Neural cell (in vitro differentiated cells): ENCODE data around the gene SLIT3. TPM values are rescaled to one million over a fixed set of nuclear protein-coding genes. Genes with fewer than 3 reads are reported as not detected.

Experiments used
- H2AFZ ChIP-seq: fragments of 200-600, 300-800 bp; sonication (generic), shearing (Covaris generic); 2 replicates; pipeline ENCODE4 v1.6.0; 2014; ENCODE audit warnings: low read depth, mild to moderate bottlenecking, antibody characterized with exemption, low read length, moderate library complexity
- H3F3A ChIP-seq: fragments of 200-600 bp; shearing (Covaris generic); 2 replicates; pipeline ENCODE4 v1.6.1; 2016; ENCODE audit warnings: mild to moderate bottlenecking, moderate library complexity, mixed read lengths, antibody characterized with exemption, low read length; ENCODE audit not compliant: insufficient read depth, poor library complexity, severe bottlenecking
- H3K27ac ChIP-seq: fragments of 200-600, 300-800 bp; sonication (generic), shearing (Covaris generic); 2 replicates; pipeline ENCODE4 v1.5.1; 2014; ENCODE audit warnings: mild to moderate bottlenecking, low read length, moderate library complexity
- H3K27me3 ChIP-seq: fragments of 300-800, 200-600 bp; sonication (generic), shearing (Covaris generic); 2 replicates; pipeline ENCODE4 v1.6.0; 2014; ENCODE audit warnings: mild to moderate bottlenecking, low read depth, low read length, moderate library complexity; ENCODE audit not compliant: insufficient read depth
- H3K36me3 ChIP-seq: fragments of 300-800, 200-600 bp; sonication (generic), shearing (Covaris generic); 2 replicates; pipeline ENCODE4 v1.5.1; 2014; ENCODE audit warnings: mild to moderate bottlenecking, antibody characterized with exemption, low read length, moderate library complexity; ENCODE audit not compliant: insufficient read depth
- H3K4me2 ChIP-seq: fragments of 300-800, 200-600 bp; sonication (generic), shearing (Covaris generic); 2 replicates; pipeline ENCODE4 v1.6.0; 2014; ENCODE audit warnings: mild to moderate bottlenecking, low read length
- H3K4me3 ChIP-seq: fragments of 300-800, 200-600 bp; sonication (generic), shearing (Covaris generic); 2 replicates; pipeline ENCODE4 v1.5.1; 2014; ENCODE audit warnings: mild to moderate bottlenecking, low read length, moderate library complexity
- H3K79me2 ChIP-seq: fragments of 200-600 bp; shearing (Covaris generic); replicated peaks from 2 replicates; pipeline ENCODE4 v1.6.0; 2014; ENCODE audit warnings: mild to moderate bottlenecking, low read length, moderate library complexity; ENCODE audit not compliant: insufficient read depth
- H3K9ac ChIP-seq: fragments of 300-800, 200-600 bp; sonication (generic), shearing (Covaris generic); 2 replicates; pipeline ENCODE4 v1.6.1; 2016; ENCODE audit warnings: mild to moderate bottlenecking, low read length, mixed read lengths
- H3K9me2 ChIP-seq: fragments of 200-600 bp; shearing (Covaris generic); 2 replicates; pipeline ENCODE4 v1.6.1; 2016; ENCODE audit warnings: mild to moderate bottlenecking, low read length, mixed read lengths; ENCODE audit not compliant: insufficient read depth
- H3K9me3 ChIP-seq: fragments of 200-600, 300-800 bp; sonication (generic), shearing (Covaris generic); 2 replicates; pipeline ENCODE4 v1.6.1; 2016; ENCODE audit warnings: mild to moderate bottlenecking, mixed run types, low read length, moderate library complexity, mixed read lengths
- H4K20me1 ChIP-seq: fragments of 200-600 bp; shearing (Covaris generic); 2 replicates; pipeline ENCODE4 v1.6.1; 2016; ENCODE audit warnings: mild to moderate bottlenecking, mixed run types; ENCODE audit not compliant: insufficient read depth
- CTCF ChIP-seq: fragments of 450-650 bp; IDR thresholded peaks from 2 replicates; pipeline ENCODE4 v1.5.1; 2014; ENCODE audit warnings: antibody characterized with exemption, mild to moderate bottlenecking, moderate library complexity; ENCODE audit not compliant: poor library complexity, severe bottlenecking
- EP300 ChIP-seq: fragments of 450-650 bp; conservative IDR thresholded peaks from 2 replicates; pipeline ENCODE4 v1.6.1; 2014; ENCODE audit warnings: antibody characterized with exemption, mild to moderate bottlenecking, moderate library complexity; ENCODE audit not compliant: poor library complexity, severe bottlenecking
- EZH2 ChIP-seq: fragments of 200-600, 300-800 bp; shearing (Covaris generic), sonication (generic); IDR thresholded peaks from 2 replicates; pipeline ENCODE4 v1.6.1; 2014; ENCODE audit warnings: antibody characterized with exemption, low read length, borderline replicate concordance, mild to moderate bottlenecking; ENCODE audit not compliant: insufficient read depth, poor library complexity, severe bottlenecking
- MXI1 ChIP-seq: fragments of 450-650 bp; conservative IDR thresholded peaks from 2 replicates; pipeline ENCODE4 v1.6.1; 2014; ENCODE audit warnings: antibody characterized with exemption, mild to moderate bottlenecking; ENCODE audit not compliant: poor library complexity, severe bottlenecking
- POLR2AphosphoS5 ChIP-seq: IDR thresholded peaks from 2 replicates; pipeline ENCODE4 v1.6.1; 2012
- RAD21 ChIP-seq: fragments of 450-650 bp; conservative IDR thresholded peaks from 2 replicates; pipeline ENCODE4 v1.6.1; 2014; ENCODE audit warnings: antibody characterized with exemption, mild to moderate bottlenecking, moderate library complexity
- SMC3 ChIP-seq: fragments of 450-650 bp; conservative IDR thresholded peaks from 2 replicates; pipeline ENCODE4 v1.6.1; 2014; ENCODE audit warnings: antibody characterized with exemption, mild to moderate bottlenecking, moderate library complexity; ENCODE audit not compliant: poor library complexity
- TAF1 ChIP-seq: IDR thresholded peaks from 2 replicates; pipeline ENCODE4 v1.6.1; 2012; ENCODE audit warnings: low read depth
- polyA plus RNA-seq: library from polyadenylated mRNA; depleted of rRNA; stranded (reverse); fragments of >200 nt; gene quantifications from 2 replicates; pipeline ENCODE4 v1.2.3, GENCODE V29; 2014
- TF ChIP-seq, protein P1 (sequence below): IDR thresholded peaks from 2 replicates; pipeline ENCODE4 v1.6.1; 2012; ENCODE audit warnings: borderline replicate concordance

The SLIT3 gene
- polyA plus RNA-seq, 1 donor from 2014 or later = 1.2 TPM

DNA sequence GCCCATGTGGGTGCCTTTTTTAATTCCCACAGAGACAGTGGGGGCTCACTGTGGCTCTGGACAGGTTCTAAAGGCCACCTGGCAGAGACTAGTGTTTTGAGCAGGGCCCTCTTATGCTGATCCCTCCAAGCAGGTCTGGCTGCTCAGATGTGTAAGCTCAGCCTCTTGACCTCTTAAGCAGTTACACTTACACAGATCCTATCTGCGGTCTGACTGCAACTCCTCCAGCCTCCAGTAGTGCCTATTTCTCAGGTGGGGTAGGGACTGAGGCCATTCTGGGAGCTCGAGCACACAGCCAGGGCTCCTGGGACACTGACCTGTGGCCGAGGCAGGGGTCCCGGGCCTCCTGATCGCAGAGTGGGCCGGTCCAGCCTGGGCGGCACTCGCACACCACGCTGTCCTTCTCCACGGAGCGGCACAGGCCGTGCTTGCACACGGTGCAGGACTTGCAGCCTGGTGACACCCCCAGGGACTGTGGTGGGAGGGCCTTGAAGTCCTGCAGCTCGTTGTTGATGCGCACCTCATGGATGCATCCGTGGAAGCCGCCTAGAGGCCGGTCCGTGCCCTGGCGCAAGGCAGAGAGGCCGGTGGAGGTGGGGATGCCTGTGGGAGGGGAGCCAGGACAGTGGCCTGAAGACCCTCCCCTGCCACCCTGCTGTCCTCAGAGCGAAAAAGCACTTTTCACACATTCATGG lies 629.9 kb downstream of the SLIT3 start:
- H3K36me3 ChIP-seq = no peaks in the 10 kb centered on the region
- no peak overlapping the region for H2AFZ ChIP-seq
- H3K9me3 ChIP-seq = no peaks in the 10 kb centered on the region

DNA sequence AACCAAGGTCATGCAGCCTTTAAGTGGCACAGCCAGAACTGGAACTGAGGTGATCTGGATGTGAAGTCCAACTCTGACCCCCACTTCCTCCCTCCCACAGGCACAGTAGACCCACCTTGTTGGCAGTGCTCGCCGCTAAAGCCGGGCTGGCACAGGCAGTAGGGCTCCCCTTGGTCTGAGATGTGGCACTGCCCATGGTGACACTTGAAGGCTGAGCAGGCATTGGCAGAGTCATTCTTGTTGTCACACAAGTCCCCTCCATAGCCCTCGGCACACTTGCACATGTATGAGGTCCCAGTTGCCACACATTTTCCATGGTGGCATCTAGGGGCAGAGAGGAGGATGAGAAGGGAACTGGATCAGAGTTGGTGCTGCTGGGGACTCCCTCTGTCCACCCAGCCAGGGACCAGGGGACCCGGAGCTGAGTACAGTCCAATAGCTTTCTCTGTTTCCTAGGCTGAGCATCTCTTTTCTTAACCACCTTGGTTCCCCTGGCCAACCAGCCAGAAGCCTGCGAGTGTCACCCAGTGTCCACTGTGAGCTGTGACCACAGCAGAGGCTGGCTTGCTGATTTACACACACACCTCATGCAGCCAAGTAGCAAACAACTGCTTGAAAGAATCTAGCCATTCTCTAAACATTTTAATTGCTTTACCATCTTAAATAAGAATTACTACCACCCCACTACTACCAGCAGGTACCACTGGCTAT lies 631.1 kb downstream of the SLIT3 start:
- Histone ChIP-seq H3K4me2 (no peak overlapping the region), H3F3A (no peaks in the 10 kb centered on the region), H2AFZ (no peak overlapping the region), H3K4me3 (no peak overlapping the region), H3K9me2 (no peaks in the 10 kb centered on the region), H3K27me3 (no peaks in the 10 kb centered on the region), H3K9ac (no peak overlapping the region), H4K20me1 (no peaks in the 10 kb centered on the region), H3K36me3 (no peaks in the 10 kb centered on the region), H3K9me3 (no peaks in the 10 kb centered on the region), H3K27ac (no peak overlapping the region), H3K79me2 (no peaks in the 10 kb centered on the region)
- TF ChIP-seq TAF1 (no peak), EZH2 (no peak), EP300 (no peak), CTCF (no peak), POLR2AphosphoS5 (no peak), SMC3 (no peak), RAD21 (no peak), MXI1 (no peak)

More for the DNA sequence above, 629.9 kb downstream of the SLIT3 start:
- no peak overlapping the region for H3K9ac ChIP-seq
- H4K20me1 ChIP-seq = no peaks in the 10 kb centered on the region
- no peaks in the 10 kb centered on the region for H3F3A ChIP-seq
- H3K79me2 ChIP-seq = no peaks in the 10 kb centered on the region
- no peak overlapping the region for H3K27ac ChIP-seq
- H3K4me3 ChIP-seq = no peak overlapping the region
- no peaks in the 10 kb centered on the region for H3K27me3 ChIP-seq
- no peaks in the 10 kb centered on the region for H3K9me2 ChIP-seq
- TF ChIP-seq EP300 (no peak), RAD21 (no peak), SMC3 (no peak), EZH2 (no peak), CTCF (no peak), MXI1 (no peak), TAF1 (no peak), POLR2AphosphoS5 (no peak)
- TF ChIP-seq, protein P1, sequence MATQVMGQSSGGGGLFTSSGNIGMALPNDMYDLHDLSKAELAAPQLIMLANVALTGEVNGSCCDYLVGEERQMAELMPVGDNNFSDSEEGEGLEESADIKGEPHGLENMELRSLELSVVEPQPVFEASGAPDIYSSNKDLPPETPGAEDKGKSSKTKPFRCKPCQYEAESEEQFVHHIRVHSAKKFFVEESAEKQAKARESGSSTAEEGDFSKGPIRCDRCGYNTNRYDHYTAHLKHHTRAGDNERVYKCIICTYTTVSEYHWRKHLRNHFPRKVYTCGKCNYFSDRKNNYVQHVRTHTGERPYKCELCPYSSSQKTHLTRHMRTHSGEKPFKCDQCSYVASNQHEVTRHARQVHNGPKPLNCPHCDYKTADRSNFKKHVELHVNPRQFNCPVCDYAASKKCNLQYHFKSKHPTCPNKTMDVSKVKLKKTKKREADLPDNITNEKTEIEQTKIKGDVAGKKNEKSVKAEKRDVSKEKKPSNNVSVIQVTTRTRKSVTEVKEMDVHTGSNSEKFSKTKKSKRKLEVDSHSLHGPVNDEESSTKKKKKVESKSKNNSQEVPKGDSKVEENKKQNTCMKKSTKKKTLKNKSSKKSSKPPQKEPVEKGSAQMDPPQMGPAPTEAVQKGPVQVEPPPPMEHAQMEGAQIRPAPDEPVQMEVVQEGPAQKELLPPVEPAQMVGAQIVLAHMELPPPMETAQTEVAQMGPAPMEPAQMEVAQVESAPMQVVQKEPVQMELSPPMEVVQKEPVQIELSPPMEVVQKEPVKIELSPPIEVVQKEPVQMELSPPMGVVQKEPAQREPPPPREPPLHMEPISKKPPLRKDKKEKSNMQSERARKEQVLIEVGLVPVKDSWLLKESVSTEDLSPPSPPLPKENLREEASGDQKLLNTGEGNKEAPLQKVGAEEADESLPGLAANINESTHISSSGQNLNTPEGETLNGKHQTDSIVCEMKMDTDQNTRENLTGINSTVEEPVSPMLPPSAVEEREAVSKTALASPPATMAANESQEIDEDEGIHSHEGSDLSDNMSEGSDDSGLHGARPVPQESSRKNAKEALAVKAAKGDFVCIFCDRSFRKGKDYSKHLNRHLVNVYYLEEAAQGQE = no peak
- H3K4me2 ChIP-seq = no peak overlapping the region
